Left colon (tissue), 2 donors: ENCODE results near the gene SPSB3. TPM values are rescaled to one million over a fixed set of nuclear protein-coding genes. Genes with fewer than 3 reads are reported as not detected.

Experiments used
- ATAC-seq: fragments of 200-7000 bp; cut with Tn5 transposase; one replicate; pipeline ENCODE4 v1.9.1; 2020; ENCODE audit warnings: mild to moderate bottlenecking, moderate library complexity
- DNase-seq, 2 donors: peaks; one replicate each; pipeline ENCODE4 v3.0.0-alpha.2; 2020
- intact Hi-C, 2 donors: fragments of 100-400 bp; cut with DNase I in 1 of 2; cut with micrococcal nuclease in 1 of 2; formaldehyde crosslinking; loops; one replicate each; pipeline versions ENCODE4 v1.11.2 to v1.14.0; 2022; cut with DNase I, micrococcal nuclease
- microRNA-seq, 2 donors: library from miRNA; unstranded; fragments of <30 nt; microRNA quantifications; one replicate each; pipeline versions ENCODE4 v1.1.0 to v1.2.0, GENCODE V29; 2020
- total RNA-seq, 2 donors: library from RNA; stranded (reverse); fragmentation: NEBNext Ultra II Directional; extraction: Animal tissue kit (Norgen Biotek cat#: 25700); gene quantifications; one replicate each; pipeline ENCODE4 v1.2.1, GENCODE V29; 2021
- donor health status: DM: no; HTN: no; CAD: no.
- donor health status: DM: yes; HTN: yes; CAD: no.

Gene SPSB3
- total RNA-seq, 2 donors from 2014 or later: 37.9 to 49.1 TPM

DNA sequence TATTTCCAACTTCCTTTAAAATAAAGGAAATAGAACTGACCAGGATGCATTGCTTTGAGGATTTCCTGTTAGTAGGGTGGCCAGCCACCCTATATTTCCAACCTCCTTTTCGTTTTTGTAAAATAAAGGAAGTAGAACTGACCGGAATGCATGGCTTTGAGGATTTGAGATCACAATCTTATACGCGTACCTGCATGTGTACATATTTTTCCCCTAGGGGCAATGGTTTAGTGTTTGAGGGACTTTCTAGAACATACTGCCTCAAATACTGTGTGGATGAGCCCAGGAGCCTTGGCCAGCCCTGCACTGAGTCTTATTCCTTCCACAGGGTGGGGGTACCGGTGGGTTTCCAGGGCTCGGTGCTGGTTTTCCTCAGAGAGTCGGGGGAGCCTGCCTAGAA is 50.8 kb downstream of the SPSB3 start:
- ATAC-seq (no peak), DNase-seq (no peak)
- intact Hi-C loops: no loop called here

DNA sequence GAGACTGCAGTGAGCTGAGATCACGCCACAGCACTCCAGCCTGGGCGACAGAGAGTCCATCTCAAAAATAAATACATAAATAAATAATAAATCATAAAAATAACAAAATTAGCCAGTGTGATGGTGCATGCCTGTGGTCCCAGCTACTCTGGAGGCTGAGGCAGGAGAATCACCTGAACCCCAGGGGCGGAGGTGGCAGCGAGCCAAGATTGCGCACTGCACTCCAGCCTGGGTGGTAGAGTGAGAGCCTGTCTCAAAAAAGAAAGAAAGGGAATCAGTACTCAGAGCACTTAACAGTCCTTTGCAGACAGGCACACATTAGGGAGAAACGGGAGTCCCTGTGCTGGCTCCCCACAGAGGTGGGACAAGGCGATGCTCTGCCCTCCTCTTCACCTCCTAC is 51.3 kb downstream of the SPSB3 start:
- ATAC-seq (no peak), DNase-seq (no peak)
- intact Hi-C loops: no loop called here

DNA sequence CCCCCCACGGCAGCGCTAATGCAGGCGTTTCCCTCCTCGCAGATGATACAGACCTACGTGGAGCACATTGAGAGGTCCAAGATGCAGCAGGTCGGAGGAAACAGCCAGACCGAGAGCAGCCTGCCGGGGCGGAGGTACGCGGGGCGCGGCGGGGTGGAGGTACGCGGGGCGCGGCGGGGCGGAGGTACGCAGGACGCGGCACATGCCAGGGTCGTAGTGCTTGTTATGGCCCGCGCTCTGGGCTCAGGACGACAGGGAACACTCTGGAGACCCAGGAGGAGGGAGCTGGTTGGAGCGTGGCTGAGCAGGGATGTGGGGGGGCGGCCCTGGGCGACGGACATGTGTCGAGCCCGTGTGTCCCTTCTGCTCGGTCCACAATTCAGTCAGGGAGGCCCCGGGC is 52.9 kb downstream of the SPSB3 start:
- ATAC-seq (no peak), DNase-seq (no peak)
- intact Hi-C loops: no loop called here

DNA sequence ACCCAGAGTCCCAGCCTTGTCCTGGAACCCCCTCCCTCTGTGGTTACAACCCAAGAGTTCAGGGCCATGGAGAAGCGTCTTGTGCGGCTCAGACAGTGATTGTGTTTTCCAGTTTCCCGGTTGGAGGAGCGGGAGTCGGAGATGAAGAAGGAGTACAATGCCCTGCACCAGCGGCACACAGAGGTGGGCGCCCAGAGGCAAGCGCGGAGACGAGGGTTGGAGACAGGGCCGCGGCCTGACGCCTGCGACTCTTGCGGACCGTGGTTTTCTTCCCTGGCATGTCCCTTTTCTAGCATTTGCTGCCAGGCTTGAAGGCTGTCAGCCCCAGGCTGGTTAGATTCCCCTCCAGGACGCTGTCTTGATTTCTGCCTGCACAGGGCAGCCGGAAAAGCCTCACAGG is 53.3 kb downstream of the SPSB3 start:
- intact Hi-C loops: no loop called here
- no peak for ATAC-seq
- DNase-seq: no peak

DNA sequence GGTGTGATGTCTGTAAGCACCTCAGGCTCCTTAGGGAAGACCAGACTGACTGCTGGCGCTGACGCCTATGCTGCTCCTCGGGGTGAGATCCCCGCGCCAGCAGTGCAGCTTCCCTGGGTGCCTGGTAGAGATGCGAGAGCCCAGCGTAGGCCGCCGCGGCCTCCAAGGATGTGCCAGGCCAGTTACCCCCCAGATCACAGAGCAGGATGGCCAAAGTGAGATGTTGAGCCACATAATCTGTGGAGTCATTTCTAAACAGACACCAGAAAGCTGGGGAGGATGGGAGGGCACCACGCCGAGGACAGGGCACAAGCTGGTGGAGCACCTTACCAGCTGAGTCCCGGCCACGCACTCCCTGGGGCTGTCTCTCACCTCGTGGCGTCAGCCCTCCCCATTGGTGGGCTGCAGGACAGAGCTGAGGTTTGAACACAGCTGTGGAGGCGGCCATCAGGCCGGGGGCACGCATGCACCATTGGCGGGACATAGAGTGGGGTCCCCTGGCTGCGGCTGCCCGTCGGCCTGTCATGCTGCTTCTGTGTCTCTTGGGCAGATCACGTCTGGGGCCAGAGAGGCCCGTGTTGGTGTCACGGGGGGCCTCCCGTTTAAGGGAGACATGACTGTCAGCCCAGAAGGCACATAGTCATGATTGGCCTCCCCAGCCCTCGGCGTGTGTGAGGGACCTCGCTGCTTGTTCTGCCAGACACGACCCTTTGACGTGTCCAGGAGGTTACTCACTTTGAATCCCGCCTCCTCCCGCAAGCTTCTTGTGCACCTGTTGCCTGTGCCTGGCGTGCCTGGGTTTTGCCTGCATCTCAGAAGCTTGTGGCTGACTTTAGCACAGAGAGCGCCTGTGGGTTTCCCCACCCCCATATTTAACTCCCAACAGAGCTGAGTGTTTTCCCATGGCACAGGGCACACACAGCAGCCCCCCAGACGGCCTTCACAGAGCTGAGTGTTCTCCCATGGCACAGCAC is 54.4 kb downstream of the SPSB3 start:
- no peak for ATAC-seq
- DNase-seq: no peak
- intact Hi-C loops: no loop called here

Small RNAs within 50 kb of the gene (microRNA-seq; reads per million reads assigned to microRNA genes)
- gene MIR3177: 2.1 to 2.7 reads per million in 2 donors

Other genes with a start within 250 kb of the SPSB3 start
- gene TMEM204, start 248.9 kb downstream of the SPSB3 start, total RNA-seq: 1 to 10 TPM; 2.6 to 4.9 TPM
- 10 to 100 TPM; 13.3 to 16.3 TPM for gene IFT140, start 170.5 kb downstream of the SPSB3 start, total RNA-seq
- gene CRAMP1, start 170.2 kb downstream of the SPSB3 start, total RNA-seq: 10 to 100 TPM; 16.4 to 16.6 TPM
- 10 to 100 TPM; 49.8 to 62.4 TPM for gene JPT2, start 104.3 kb downstream of the SPSB3 start, total RNA-seq
- gene MAPK8IP3, start 76.4 kb downstream of the SPSB3 start, total RNA-seq: 10 to 100 TPM; 55.2 to 79.0 TPM
- 10 to 100 TPM; 59.5 to 62.9 TPM for gene NME3, start 11.0 kb downstream of the SPSB3 start, total RNA-seq
- 10 to 100 TPM; 22.1 to 34.9 TPM for gene EME2, start 9.8 kb downstream of the SPSB3 start, total RNA-seq
- gene MRPS34, start 9.4 kb downstream of the SPSB3 start, total RNA-seq: 100 to 1,000 TPM; 103 to 133 TPM
- 10 to 100 TPM; 29.4 to 34.4 TPM for gene NUBP2, start 389 bp upstream of the SPSB3 start, total RNA-seq
- gene IGFALS, start 11.1 kb upstream of the SPSB3 start, total RNA-seq: 1 to 10 TPM in 1 of 2 donors, under 1 TPM in 1; 0.58 to 1.3 TPM
- gene HAGH, start 44.3 kb upstream of the SPSB3 start, total RNA-seq: 10 to 100 TPM; 64.5 to 85.0 TPM
- gene FAHD1, start 44.6 kb upstream of the SPSB3 start, total RNA-seq: 10 to 100 TPM; 60.0 to 66.9 TPM
- not detected for gene MEIOB, start 89.6 kb upstream of the SPSB3 start, total RNA-seq
- 10 to 100 TPM in 1 of 2 donors, under 1 TPM in 1; 0.31 to 11.8 TPM for gene HS3ST6, start 135.8 kb upstream of the SPSB3 start, total RNA-seq
- 10 to 100 TPM; 46.0 to 46.6 TPM for gene MSRB1, start 160.6 kb upstream of the SPSB3 start, total RNA-seq
- not detected for gene RPL3L, start 172.1 kb upstream of the SPSB3 start, total RNA-seq
- 100 to 1,000 TPM; 224 to 273 TPM for gene NDUFB10, start 177.0 kb upstream of the SPSB3 start, total RNA-seq
- 1,000 to 10,000 TPM; 1,705 to 1,742 TPM for gene RPS2, start 182.3 kb upstream of the SPSB3 start, total RNA-seq
- gene RNF151, start 184.3 kb upstream of the SPSB3 start, total RNA-seq: not detected
- 10 to 100 TPM; 22.0 to 23.6 TPM for gene TBL3, start 189.5 kb upstream of the SPSB3 start, total RNA-seq
- 10 to 100 TPM; 34.6 to 49.0 TPM for gene NOXO1, start 198.9 kb upstream of the SPSB3 start, total RNA-seq
- 10 to 100 TPM; 73.7 to 82.3 TPM for gene GFER, start 201.6 kb upstream of the SPSB3 start, total RNA-seq
- 1 to 10 TPM; 1.6 to 3.0 TPM for gene SYNGR3, start 207.4 kb upstream of the SPSB3 start, total RNA-seq
- 10 to 100 TPM; 45.8 to 52.8 TPM for gene ZNF598, start 227.2 kb upstream of the SPSB3 start, total RNA-seq
- 1 to 10 TPM; 1.9 to 2.5 TPM for gene NPW, start 237.2 kb upstream of the SPSB3 start, total RNA-seq
- gene NHERF2, start 244.3 kb upstream of the SPSB3 start, total RNA-seq: 10 to 100 TPM; 69.3 to 73.7 TPM